Lower lobe of right lung (tissue), 2 donors: Measurements from ENCODE around the gene AKIP1. TPM values are rescaled to one million over a fixed set of nuclear protein-coding genes. Genes with fewer than 3 reads are reported as not detected.
A peak's percentile ranks its signal among the peaks of the same experiment; 100 is the strongest.

ENCODE experiments used
- ATAC-seq, 2 donors: fragments of 200-7000 bp; cut with Tn5 transposase; one replicate each; pipeline ENCODE4 v1.9.1; 2020 to 2022; ENCODE audit warnings: mild to moderate bottlenecking in 2 of 2, moderate library complexity in 2 of 2
- DNase-seq: peaks from one replicate; pipeline ENCODE4 v3.0.0-alpha.2; 2020
- H3K27ac ChIP-seq: fragments of 200-600 bp; one replicate; pipeline ENCODE4 v1.8.0; 2022
- H3K27me3 ChIP-seq: fragments of 200-600 bp; one replicate; pipeline ENCODE4 v1.8.0; 2022; ENCODE audit warnings: low read depth
- H3K36me3 ChIP-seq: fragments of 200-600 bp; one replicate; pipeline ENCODE4 v1.8.0; 2022; ENCODE audit warnings: mild to moderate bottlenecking
- H3K4me1 ChIP-seq: fragments of 200-600 bp; one replicate; pipeline ENCODE4 v1.8.0; 2022
- H3K4me3 ChIP-seq: fragments of 200-600 bp; one replicate; pipeline ENCODE4 v1.8.0; 2022; ENCODE audit warnings: mild to moderate bottlenecking
- H3K9me3 ChIP-seq: fragments of 200-600 bp; one replicate; pipeline ENCODE4 v1.8.0; 2022
- CTCF ChIP-seq: fragments of 200-600 bp; IDR thresholded peaks from one replicate; pipeline ENCODE4 v1.8.0; 2022; ENCODE audit warnings: antibody characterized with exemption, mild to moderate bottlenecking
- intact Hi-C: fragments of 100-400 bp; cut with DNase I; formaldehyde crosslinking; loops from one replicate; pipeline ENCODE4 v1.11.0; 2022
- long read RNA-seq: library from polyadenylated mRNA; unstranded; transcript quantifications from one replicate; pipeline ENCODE4 v2.0.0, GENCODE V29; 2021
- total RNA-seq: library from RNA; stranded (reverse); fragmentation: NEBNext Ultra II Directional; extraction: Animal tissue kit (Norgen Biotek cat#: 25700); gene quantifications from one replicate; pipeline ENCODE4 v1.2.1, GENCODE V29; 2021
- donor health status: DM: no; HTN: yes; CAD: no; lungs with severe emphysema.

The AKIP1 gene
- 24.1 TPM for total RNA-seq
- long read RNA-seq, transcript AKIP1-203 (6 exons, 1,327 nt), result minor isoform, 7 of 27 reads
- long read RNA-seq, transcript AKIP1-201 (5 exons, 1,247 nt), result major isoform, 11 of 27 reads
- long read RNA-seq, partial matches to known transcripts, result 0 of 27 reads
- long read RNA-seq, other reads (novel, unspliced or antisense), result 1 of 27 reads

GRCh38 chr11:8911029-8911823 is at the start of gene AKIP1:
Gene AKIP1, plus strand, starts transcription at chr11:8911189. Its CDS starts 261 bp downstream, at chr11:8911450.
- peak; percentile 98 for ATAC-seq
- no peaks in the 10 kb centered on the region for H3K9me3 ChIP-seq
- intact Hi-C loops, result no loop called here

GRCh38 chr11:8863838-8864237 is 47.2 kb upstream of the AKIP1 start:
- peaks cover 37% of the 10 kb centered on the region for H3K4me1 ChIP-seq
- no peak overlapping the region for H3K4me3 ChIP-seq
- H3K36me3 ChIP-seq, result no peaks in the 10 kb centered on the region
- DNase-seq (no peak), ATAC-seq (peak; percentile 66 to 83)
- H3K27ac ChIP-seq, result peak overlapping the region; percentile 66
- intact Hi-C loops, result loop anchor here (10.0 kb wide), 1 partner anchor 49 kb away; a partner anchor contains a TSS
- TF ChIP-seq CTCF, result no peak
- no peaks in the 10 kb centered on the region for H3K9me3 ChIP-seq
- H3K27me3 ChIP-seq, result no peaks in the 10 kb centered on the region

More at GRCh38 chr11:8911029-8911823, at the start of gene AKIP1:
- peak within 1 kb of the TSS; percentile 90 for H3K27ac ChIP-seq
- DNase-seq, result peak; percentile 95
- H3K36me3 ChIP-seq, result peaks cover 9% of the 10 kb centered on the region
- H3K4me3 ChIP-seq, result peak within 1 kb of the TSS; percentile 87
- no peaks in the 10 kb centered on the region for H3K27me3 ChIP-seq
- TF ChIP-seq CTCF, result no peak
- peaks cover 40% of the 10 kb centered on the region for H3K4me1 ChIP-seq

GRCh38 chr11:8865304-8865703 is 45.7 kb upstream of the AKIP1 start:
- Histone ChIP-seq H3K9me3 (no peaks in the 10 kb centered on the region), H3K36me3 (no peaks in the 10 kb centered on the region), H3K4me1 (peaks cover 44% of the 10 kb centered on the region), H3K27me3 (no peaks in the 10 kb centered on the region), H3K27ac (peak overlapping the region; percentile 28), H3K4me3 (no peak overlapping the region)
- no peak for DNase-seq
- intact Hi-C loops, result loop anchor here (10.0 kb wide), 1 partner anchor 51 kb away; a partner anchor contains a TSS
- TF ChIP-seq CTCF, result no peak
- ATAC-seq, result no peak

GRCh38 chr11:8867035-8867434 is 44.0 kb upstream of the AKIP1 start:
- no peaks in the 10 kb centered on the region for H3K27me3 ChIP-seq
- DNase-seq (no peak), ATAC-seq (no peak)
- H3K9me3 ChIP-seq, result no peaks in the 10 kb centered on the region
- no peaks in the 10 kb centered on the region for H3K36me3 ChIP-seq
- intact Hi-C loops, result loop anchor here (10.0 kb wide), 1 partner anchor 52 kb away; a partner anchor contains a TSS
- peaks cover 45% of the 10 kb centered on the region for H3K4me1 ChIP-seq
- H3K27ac ChIP-seq, result peak overlapping the region; percentile 66
- no peak for TF ChIP-seq CTCF
- H3K4me3 ChIP-seq, result no peak overlapping the region

- intact Hi-C loops, result loop anchor here (10.0 kb wide), 1 partner anchor 53 kb away; a partner anchor contains a TSS
- ATAC-seq (no peak), DNase-seq (no peak)
- no peak for TF ChIP-seq CTCF
- no peaks in the 10 kb centered on the region for H3K9me3 ChIP-seq
- no peaks in the 10 kb centered on the region for H3K27me3 ChIP-seq
- H3K4me3 ChIP-seq, result no peak overlapping the region
- H3K27ac ChIP-seq, result no peak overlapping the region
- no peaks in the 10 kb centered on the region for H3K36me3 ChIP-seq
- peaks cover 48% of the 10 kb centered on the region for H3K4me1 ChIP-seq
Measured at GRCh38 chr11:8867931-8868631, 42.9 kb upstream of the AKIP1 start.
